ENCODE data around the gene RBM6. TPM values are rescaled to one million over a fixed set of nuclear protein-coding genes. Genes with fewer than 3 reads are reported as not detected.
"Not testable (repeated sequence)": the region's sequence is repeated elsewhere in the genome, so short reads cannot be mapped to it uniquely, and the experiment has no call there.

RBM6 gene
- total RNA-seq, 2 donors from 2014 or later: 53.4 to 62.6 TPM

DNA sequence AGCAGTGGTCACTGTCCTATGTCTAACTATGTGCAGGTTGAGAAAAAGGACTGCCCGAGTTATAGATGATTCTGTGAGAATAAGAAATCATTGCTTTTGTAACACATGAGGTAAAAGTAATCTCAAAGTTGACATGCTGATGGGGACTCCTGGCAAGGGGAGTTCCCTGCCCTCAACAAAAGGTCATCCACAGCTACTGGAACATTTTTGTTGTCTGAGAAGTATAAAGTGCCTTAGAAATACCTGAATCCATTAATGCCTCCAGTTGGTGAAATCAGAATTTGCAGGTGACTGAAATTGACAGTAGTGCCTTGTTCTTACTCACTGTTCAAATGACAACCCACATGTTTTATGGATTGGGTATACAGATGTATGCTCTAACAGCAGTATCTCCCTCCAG lies 105.0 kb downstream of the RBM6 start:
- intact Hi-C loops (cut with DNase I): no loop called here
- no peak for DNase-seq (ENCODE audit: low spot score)

GRCh38 chr3:50047426-50047825 lies 107.5 kb downstream of the RBM6 start:
- intact Hi-C loops (cut with DNase I): no loop called here
- DNase-seq (ENCODE audit: low spot score): no peak

- DNase-seq (ENCODE audit: low spot score): no peak
- intact Hi-C loops (cut with DNase I): no loop called here
Measured at GRCh38 chr3:50050361-50050760, 110.4 kb downstream of the RBM6 start.

GRCh38 chr3:50057756-50058155 lies 117.8 kb downstream of the RBM6 start:
- intact Hi-C loops (cut with DNase I): no loop called here
- DNase-seq (ENCODE audit: low spot score): no peak

DNA sequence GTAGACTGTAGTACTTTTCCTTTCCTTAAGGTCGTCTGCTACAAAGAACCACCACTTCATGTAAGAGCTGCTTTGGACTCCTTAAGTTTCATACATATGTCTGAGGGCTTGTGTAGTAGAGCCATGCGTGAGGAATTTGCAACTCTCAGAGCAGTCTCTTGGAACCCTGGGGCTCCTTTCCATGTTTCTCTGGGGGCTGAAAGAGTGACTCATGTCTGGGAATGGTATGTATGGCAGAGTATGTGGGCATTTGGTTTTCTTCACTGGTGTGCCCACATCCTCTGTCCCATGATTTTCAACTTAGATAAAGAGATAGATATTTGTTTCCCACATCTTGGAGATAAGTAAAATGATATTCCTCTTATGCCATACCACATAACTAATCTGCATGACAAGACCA lies 128.2 kb downstream of the RBM6 start:
- intact Hi-C loops (cut with DNase I): no loop called here
- DNase-seq (ENCODE audit: low spot score): no peak

DNA sequence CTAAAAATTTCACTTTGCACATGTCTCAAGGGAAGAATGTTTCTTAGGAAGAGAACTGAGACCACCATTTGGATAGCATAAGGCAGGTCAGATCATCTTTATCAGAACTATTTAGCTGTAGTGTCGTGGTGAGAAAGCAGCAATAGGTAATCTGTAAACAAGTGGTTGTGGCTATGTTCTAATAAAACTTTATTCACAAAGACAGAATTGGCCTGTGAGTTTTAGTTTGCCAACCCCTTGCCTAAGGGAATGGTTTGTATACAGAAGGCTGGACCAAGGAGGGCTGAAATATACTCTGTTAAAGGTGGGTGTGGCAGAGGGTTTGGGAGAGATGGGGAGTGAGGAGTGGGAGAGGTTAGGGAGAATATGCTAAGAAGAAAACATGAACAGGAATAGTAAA lies 138.1 kb downstream of the RBM6 start:
- intact Hi-C loops (cut with DNase I): no loop called here

DNA sequence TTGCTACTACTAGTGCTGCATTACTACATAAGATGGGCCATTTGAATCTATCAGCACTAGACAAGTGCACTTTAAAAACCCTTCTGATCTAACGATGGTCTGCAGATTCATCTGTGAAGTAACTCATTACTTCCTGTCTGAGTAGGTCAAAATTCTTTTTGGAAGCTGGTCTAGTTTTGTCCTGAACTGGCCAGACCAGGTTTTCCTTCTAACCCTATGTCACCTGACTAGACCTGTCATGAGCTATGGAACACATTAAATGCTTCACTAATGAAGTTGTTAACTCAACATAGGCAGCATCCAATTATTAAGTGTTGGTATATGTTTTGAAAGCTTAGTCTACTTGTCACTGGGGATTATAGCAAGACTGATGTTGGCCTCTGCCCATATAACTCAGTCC lies 138.7 kb downstream of the RBM6 start:
- no peak for DNase-seq (ENCODE audit: low spot score)
- intact Hi-C loops (cut with DNase I): no loop called here

More for the DNA sequence above, 138.1 kb downstream of the RBM6 start:
- DNase-seq (ENCODE audit: low spot score): no peak

- DNase-seq (ENCODE audit: low spot score); intact Hi-C loops (cut with DNase I): not testable (repeated sequence)
Measured at GRCh38 chr3:50084951-50085350, 145.0 kb downstream of the RBM6 start.

DNA sequence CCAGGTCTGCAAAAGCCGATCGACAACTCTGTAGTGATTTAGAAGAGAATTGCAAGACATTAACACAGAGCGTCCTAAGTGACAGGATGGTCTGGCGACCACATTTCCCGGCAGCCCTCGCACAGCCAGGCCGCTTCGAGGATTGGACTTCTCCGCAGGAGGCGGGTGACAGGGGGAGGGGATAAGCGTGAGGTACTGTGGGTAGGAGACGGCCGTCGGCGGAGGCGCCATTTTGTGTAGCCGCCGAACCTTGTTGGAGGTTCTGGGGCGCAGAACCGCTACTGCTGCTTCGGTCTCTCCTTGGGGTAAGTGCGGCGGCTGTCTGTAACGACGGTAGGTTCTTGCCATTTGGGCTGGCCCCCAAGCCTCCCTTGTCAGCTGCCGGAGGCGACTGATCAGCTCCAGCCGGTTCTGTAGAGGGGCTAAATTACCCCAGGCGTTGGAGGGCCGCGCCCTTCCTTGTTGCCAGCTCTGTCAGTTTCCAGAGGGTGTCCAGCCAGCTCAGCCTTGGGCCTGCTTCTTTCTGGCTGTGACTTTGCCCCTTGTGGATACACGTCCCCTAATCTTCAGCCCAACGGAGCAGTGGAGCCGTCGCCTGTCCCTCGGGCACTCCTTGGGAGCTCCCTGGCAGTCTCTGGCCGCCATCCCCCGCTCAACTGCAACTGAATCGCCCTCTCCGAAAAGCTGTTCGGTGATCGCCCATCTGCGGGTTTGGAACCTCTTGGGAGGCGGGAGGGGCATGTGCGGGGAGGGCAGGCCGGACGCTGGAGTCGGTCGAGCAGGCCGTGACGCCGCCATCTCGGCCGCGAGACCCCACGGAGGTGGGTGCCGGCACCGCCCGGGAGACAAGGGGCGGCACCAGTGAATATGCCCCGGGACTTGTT lies 149.0 kb downstream of the RBM6 start, which contains the start of gene RBM5:
RBM5 (plus strand) TSS at position 195 of the 884 bp plus-strand sequence. CDS start 1,516 bp downstream, outside the sequence.
- intact Hi-C loops (cut with DNase I): no loop called here
- DNase-seq (ENCODE audit: low spot score): peak; percentile 98

DNA sequence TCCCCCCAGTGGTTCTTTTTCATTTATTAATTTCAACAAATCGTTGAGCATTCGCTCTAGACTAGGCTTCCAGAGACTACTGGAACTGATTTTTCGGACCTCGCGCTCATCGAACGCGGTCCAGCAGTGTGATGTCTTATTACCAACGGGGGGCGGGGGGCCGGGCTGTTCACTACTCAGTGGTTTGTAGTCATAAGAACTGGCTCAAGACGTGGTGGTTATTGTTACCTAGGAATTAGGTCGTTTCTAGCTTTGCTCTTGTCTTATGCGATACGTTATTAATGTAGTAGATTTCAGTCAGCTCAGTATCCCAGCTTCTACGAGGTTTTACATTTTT lies 149.6 kb downstream of the RBM6 start:
- intact Hi-C loops (cut with DNase I): no loop called here
- peak; percentile 84 for DNase-seq (ENCODE audit: low spot score)

DNA sequence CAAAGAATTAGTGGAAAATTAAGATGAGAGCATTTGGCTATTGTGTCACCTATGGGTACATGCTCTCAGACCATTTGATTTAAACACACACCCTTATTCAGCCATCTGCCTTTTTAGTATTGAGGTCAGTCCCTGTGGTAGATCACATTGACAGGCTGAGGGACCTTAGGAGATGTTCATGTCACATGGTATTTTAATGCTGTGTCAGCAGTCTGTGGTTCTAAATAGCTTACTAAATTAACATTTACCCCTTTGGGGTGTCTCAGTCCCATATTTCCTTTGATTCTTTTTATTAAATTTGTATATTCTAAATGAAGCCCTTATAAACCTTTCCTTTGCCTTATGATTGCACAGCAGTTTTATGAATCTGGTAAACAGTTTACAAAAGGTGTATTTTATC lies 151.0 kb downstream of the RBM6 start:
- intact Hi-C loops (cut with DNase I): no loop called here
- DNase-seq (ENCODE audit: low spot score): no peak

DNA sequence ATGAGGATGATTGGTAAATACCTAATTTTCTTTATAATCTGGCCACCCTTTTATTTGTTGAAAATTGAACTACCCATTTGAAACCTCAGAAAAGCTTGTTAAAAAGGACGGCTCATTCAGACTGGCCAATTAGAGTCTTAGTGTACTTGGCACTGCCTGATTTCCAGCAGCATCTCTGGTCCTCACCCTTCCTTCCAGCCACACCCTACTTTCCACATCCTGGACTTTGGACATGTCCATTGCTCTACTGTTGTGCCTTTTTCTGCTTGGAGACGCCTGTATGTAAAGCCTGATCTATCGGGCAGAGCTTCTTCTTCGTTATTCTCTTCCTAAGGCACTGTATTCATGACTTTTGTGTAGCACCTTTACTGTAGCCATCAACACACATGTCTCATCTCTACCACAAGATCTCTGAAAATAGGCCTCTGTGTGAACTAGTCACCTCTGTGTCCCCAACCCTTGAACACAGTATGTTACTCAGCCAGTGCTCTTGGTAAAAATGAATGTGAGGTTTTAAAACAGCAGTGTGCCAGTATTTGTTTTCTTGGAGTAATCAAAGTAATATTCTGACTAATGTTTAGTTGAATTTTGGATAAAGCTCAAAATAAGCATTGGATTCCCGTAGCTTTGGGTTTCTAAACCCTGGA lies 155.5 kb downstream of the RBM6 start:
- no peak for DNase-seq (ENCODE audit: low spot score)
- intact Hi-C loops (cut with DNase I): no loop called here

DNA sequence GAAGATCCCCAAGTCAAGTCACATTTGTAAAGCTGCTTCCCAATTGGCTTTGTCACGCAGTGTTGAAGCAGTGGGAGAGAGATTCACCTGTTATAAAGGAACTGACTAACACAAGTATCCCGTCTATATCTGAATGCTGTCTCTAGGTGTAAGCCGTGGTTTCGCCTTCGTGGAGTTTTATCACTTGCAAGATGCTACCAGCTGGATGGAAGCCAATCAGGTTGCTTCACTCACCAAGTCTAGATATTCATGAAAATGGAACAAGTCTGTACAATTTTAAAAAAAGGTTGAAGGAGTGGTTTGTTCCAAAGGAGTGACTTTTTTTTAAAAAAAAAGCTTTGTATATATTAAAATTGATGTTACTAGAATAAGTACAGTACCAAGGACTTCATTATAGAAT lies 160.4 kb downstream of the RBM6 start:
- intact Hi-C loops (cut with DNase I): no loop called here

GRCh38 chr3:50100956-50101845 lies 161.3 kb downstream of the RBM6 start:
- no peak for DNase-seq (ENCODE audit: low spot score)
- intact Hi-C loops (cut with DNase I): no loop called here

More for the DNA sequence above, 160.4 kb downstream of the RBM6 start:
- no peak for DNase-seq (ENCODE audit: low spot score)

DNA sequence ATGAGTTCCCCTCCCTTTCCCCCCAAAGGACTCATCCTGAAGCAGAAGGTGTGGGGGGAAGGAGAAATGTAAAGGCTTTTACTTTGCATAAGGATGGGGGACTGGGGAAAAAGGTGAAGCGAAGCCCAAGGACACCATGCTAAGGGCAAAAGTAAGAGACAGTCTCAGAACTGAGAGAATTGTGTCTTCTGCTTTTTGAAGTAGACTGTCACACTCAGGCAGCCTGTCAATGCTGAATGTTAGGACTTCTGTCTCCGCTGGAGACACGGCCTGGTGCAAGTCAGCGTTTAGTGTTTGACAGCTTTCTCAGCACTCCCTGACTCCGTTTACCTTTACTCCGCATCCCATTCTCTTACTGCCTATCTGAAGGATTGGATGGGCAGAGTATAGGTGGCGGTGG lies 162.6 kb downstream of the RBM6 start:
- intact Hi-C loops (cut with DNase I): no loop called here
- DNase-seq (ENCODE audit: low spot score): no peak

DNA sequence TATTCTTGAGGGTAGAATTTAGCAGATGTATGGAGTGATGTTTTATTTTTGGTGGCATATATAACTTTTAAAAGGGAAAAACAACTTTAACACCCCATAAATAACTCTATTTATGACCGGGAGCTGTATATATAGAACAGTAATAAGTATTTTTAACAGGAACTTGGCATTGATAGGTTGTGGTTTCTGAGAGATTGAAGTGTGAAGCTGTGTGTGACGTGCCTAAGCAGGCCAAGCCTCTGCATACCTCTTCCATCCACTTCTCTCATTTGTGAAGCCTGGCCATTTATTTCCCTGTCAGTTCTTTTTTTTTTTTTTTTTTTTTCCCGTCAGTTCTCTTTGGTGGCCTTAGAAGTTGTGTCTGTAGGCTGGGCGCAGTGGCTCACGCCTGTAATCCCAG lies 171.8 kb downstream of the RBM6 start:
- no peak for DNase-seq (ENCODE audit: low spot score)

DNA sequence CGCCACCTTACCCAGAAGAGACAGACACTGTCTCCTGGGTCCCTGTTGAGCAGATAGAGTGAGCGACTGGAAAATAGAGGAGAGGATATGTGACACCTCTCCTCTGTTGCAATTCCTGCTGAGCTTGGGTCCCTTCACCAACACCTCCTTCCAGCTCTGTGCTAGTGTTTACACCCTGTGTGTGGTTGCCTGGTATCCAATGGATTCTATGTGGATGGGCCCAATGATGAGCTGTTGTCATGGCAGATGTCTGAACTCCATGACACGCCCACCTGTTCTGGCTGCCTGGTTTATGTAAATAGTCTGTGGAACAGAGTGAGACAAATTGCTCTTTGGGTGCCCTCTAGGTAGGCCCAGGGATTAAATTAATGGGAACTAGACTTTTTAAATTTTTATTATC lies 172.5 kb downstream of the RBM6 start:
- intact Hi-C loops (cut with DNase I): no loop called here
- no peak for DNase-seq (ENCODE audit: low spot score)

More for the DNA sequence above, 171.8 kb downstream of the RBM6 start:
- intact Hi-C loops (cut with DNase I): no loop called here

GRCh38 chr3:50117120-50117519 lies 177.2 kb downstream of the RBM6 start:
- DNase-seq (ENCODE audit: low spot score): peak; percentile 49
- intact Hi-C loops (cut with DNase I): no loop called here

DNA sequence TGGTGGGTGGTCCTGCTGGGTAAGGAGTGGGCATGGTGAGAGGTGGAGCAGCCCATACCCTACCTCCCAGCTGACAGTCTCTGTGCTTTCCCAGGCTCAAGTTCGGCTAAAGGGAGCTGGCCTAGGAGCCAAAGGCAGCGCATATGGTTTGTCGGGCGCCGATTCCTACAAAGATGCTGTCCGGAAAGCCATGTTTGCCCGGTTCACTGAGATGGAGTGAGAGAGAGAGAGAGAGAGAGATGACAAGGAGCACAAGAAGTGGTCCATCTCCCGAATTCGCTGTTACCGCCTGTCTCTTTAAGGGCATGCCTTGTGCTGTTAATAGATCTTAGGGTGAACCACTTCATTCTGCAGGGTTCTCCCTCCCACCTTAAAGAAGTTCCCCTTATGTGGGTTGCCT lies 178.3 kb downstream of the RBM6 start:
- intact Hi-C loops (cut with DNase I): no loop called here
- peak; percentile 45 for DNase-seq (ENCODE audit: low spot score)

DNA sequence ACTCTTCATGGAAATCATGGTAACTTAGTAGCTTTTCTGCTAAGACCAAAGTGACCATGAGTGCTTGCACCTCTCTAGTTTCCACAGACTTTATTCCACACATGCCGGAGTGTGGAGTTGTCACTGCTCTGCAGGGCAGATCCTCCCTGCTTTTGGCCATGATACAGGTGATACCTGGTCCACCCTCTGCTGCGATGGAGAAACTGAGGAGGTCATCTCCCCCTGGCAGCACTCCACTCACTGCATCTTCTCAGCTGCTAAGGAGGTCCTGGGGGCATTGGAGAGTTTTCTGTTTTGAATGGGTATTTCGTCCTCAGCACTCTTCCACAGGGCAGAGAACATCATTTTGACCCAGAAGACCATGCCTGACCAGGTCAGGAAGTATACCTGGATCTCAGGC lies 179.8 kb downstream of the RBM6 start:
- peak; percentile 63 for DNase-seq (ENCODE audit: low spot score)
- intact Hi-C loops (cut with DNase I): no loop called here

Data from posterior vena cava (tissue), 2 donors.